Sigmoid colon (tissue), 4 donors: ENCODE measurements around the gene GRID1.

ENCODE experiments used
- CTCF ChIP-seq, 4 experiments: fragments of 450-650 bp in 3 of 4; fragments of 200-600 bp in 1 of 4; IDR thresholded peaks; one replicate each; pipeline ENCODE4 v1.5.1; 2016 to 2019; ENCODE audit warnings: antibody characterized with exemption in 4 of 4, mild to moderate bottlenecking in 3 of 4, moderate library complexity in 2 of 4
- EP300 ChIP-seq, 4 donors: sonication (generic); formaldehyde crosslinking; IDR thresholded peaks; one replicate each; pipeline ENCODE4 v1.6.1; 2017; ENCODE audit warnings: antibody characterized with exemption in 4 of 4
- POLR2A ChIP-seq, 2 donors: fragments of 450-650 bp; IDR thresholded peaks; one replicate each; pipeline ENCODE4 v1.6.1; 2016; ENCODE audit warnings: antibody characterized with exemption in 2 of 2, mild to moderate bottlenecking in 2 of 2, moderate library complexity in 2 of 2
- POLR2AphosphoS5 ChIP-seq, 4 donors: sonication (generic); formaldehyde crosslinking; IDR thresholded peaks; one replicate each; pipeline ENCODE4 v1.6.1; 2017; ENCODE audit warnings: antibody characterized with exemption in 4 of 4

- TF ChIP-seq CTCF (IDR thresholded peaks at IDR 0.05): no peak
- no peak for TF ChIP-seq POLR2AphosphoS5 (IDR thresholded peaks at IDR 0.05)
- no peak for TF ChIP-seq EP300 (IDR thresholded peaks at IDR 0.05)
- no peak for TF ChIP-seq POLR2A (IDR thresholded peaks at IDR 0.05)
Observed at GRCh38 chr10:86374664-86375063, 8.1 kb upstream of the GRID1 start.
